HepG2 (cell line): ENCODE data around the gene ARMH2. TPM values are rescaled to one million over a fixed set of nuclear protein-coding genes. Genes with fewer than 3 reads are reported as not detected.

Experiments
- ATF2 ChIP-seq: sonication (generic); formaldehyde crosslinking; IDR thresholded peaks from 2 replicates; pipeline ENCODE4 v1.4.0; 2020; ENCODE audit warnings: missing genetic modification reagents
- ATRX ChIP-seq: sonication (generic); formaldehyde crosslinking; IDR thresholded peaks from 2 replicates; pipeline ENCODE4 v1.4.0; 2020; ENCODE audit warnings: missing genetic modification reagents, borderline replicate concordance
- CEBPB ChIP-seq: IDR thresholded peaks from 2 replicates; pipeline ENCODE4 v1.6.1; 2011; ENCODE audit warnings: low read depth, low read length, improper control_type of control experiment, borderline replicate concordance
- CHD4 ChIP-seq: fragments of 200-600 bp; sonication (generic); IDR thresholded peaks from 2 replicates; pipeline ENCODE4 v1.7.0; 2017; ENCODE audit warnings: mild to moderate bottlenecking, low read length, borderline replicate concordance
- FOXA3 ChIP-seq: IDR thresholded peaks from 2 replicates; pipeline ENCODE4 v1.6.1; 2016; ENCODE audit warnings: missing genetic modification reagents, missing compliant biosample characterization
- IRX3 ChIP-seq: sonication (generic); formaldehyde crosslinking; IDR thresholded peaks from 2 replicates; pipeline ENCODE4 v1.8.1; 2023; ENCODE audit warnings: mild to moderate bottlenecking, low read depth, missing genetic modification reagents, borderline replicate concordance
- MEF2D ChIP-seq: sonication (generic); formaldehyde crosslinking; IDR thresholded peaks from 2 replicates; pipeline ENCODE4 v1.5.1; 2020; ENCODE audit warnings: mild to moderate bottlenecking, missing genetic modification reagents
- NFE2 ChIP-seq: sonication (generic); formaldehyde crosslinking; IDR thresholded peaks from 2 replicates; pipeline ENCODE4 v1.4.0; 2020; ENCODE audit warnings: missing genetic modification reagents
- NKX3-1 ChIP-seq: sonication (generic); formaldehyde crosslinking; IDR thresholded peaks from 2 replicates; pipeline ENCODE4 v1.5.0; 2020; ENCODE audit warnings: missing genetic modification reagents
- PAXIP1 ChIP-seq: sonication (generic); formaldehyde crosslinking; conservative IDR thresholded peaks from 2 replicates; pipeline ENCODE4 v1.4.0; 2020; ENCODE audit warnings: mild to moderate bottlenecking, missing genetic modification reagents, moderate library complexity
- REXO4 ChIP-seq: sonication (generic); formaldehyde crosslinking; IDR thresholded peaks from 2 replicates; pipeline ENCODE4 v1.8.0; 2022; ENCODE audit warnings: missing genetic modification reagents, mild to moderate bottlenecking, borderline replicate concordance
- SMAD9 ChIP-seq: sonication (generic); formaldehyde crosslinking; IDR thresholded peaks from 2 replicates; pipeline ENCODE4 v1.5.1; 2020; ENCODE audit warnings: mild to moderate bottlenecking, missing genetic modification reagents
- TOE1 ChIP-seq: sonication (generic); formaldehyde crosslinking; IDR thresholded peaks from 2 replicates; pipeline ENCODE4 v1.4.0; 2020; ENCODE audit warnings: mild to moderate bottlenecking, missing genetic modification reagents
- TRAFD1 ChIP-seq: sonication (generic); formaldehyde crosslinking; IDR thresholded peaks from 2 replicates; pipeline ENCODE4 v1.5.1; 2020; ENCODE audit warnings: missing genetic modification reagents, mild to moderate bottlenecking, borderline replicate concordance
- TSC22D2 ChIP-seq: sonication (generic); formaldehyde crosslinking; IDR thresholded peaks from 2 replicates; pipeline ENCODE4 v1.5.1; 2020; ENCODE audit warnings: missing genetic modification reagents, mild to moderate bottlenecking, borderline replicate concordance
- ZFYVE20 ChIP-seq: sonication (generic); formaldehyde crosslinking; IDR thresholded peaks from 2 replicates; pipeline ENCODE4 v1.8.0; 2023; ENCODE audit warnings: low read depth, mild to moderate bottlenecking, moderate library complexity, missing genetic modification reagents, borderline replicate concordance
- ZGPAT ChIP-seq: IDR thresholded peaks from 2 replicates; pipeline ENCODE4 v1.6.1; 2016; ENCODE audit warnings: mild to moderate bottlenecking
- ZNF205 ChIP-seq: IDR thresholded peaks from 2 replicates; pipeline ENCODE4 v1.6.1; 2018; ENCODE audit warnings: missing biosample characterization, missing genetic modification reagents
- ZNF367 ChIP-seq: sonication (generic); formaldehyde crosslinking; IDR thresholded peaks from 2 replicates; pipeline ENCODE4 v1.4.0; 2020; ENCODE audit warnings: missing genetic modification reagents, borderline replicate concordance
- ZNF670 ChIP-seq: sonication (generic); formaldehyde crosslinking; IDR thresholded peaks from 2 replicates; pipeline ENCODE4 v1.8.0; 2022; ENCODE audit warnings: mild to moderate bottlenecking, missing genetic modification reagents, borderline replicate concordance
- ZNF672 ChIP-seq: sonication (generic); formaldehyde crosslinking; IDR thresholded peaks from 2 replicates; pipeline ENCODE4 v1.8.1; 2022; ENCODE audit warnings: missing genetic modification reagents
- polyA plus RNA-seq, 8 experiments: library from polyadenylated mRNA; depleted of rRNA in 3 of 8; stranded (reverse) in 7 of 8; unstranded in 1 of 8; fragments of >200 nt; fragmentation: Illumina TruSeq in 4 of 8; extraction: Trizol in 4 of 8; gene quantifications; 2 replicates each; pipeline versions ENCODE4 v1.2.1 to v1.2.3, GENCODE V29; 2011 to 2016; ENCODE audit warnings: low read depth in 4 of 8, missing spikeins in 1 of 8, mixed read lengths in 1 of 8; ENCODE audit not compliant: insufficient read depth in 1 of 8
- total RNA-seq, 5 experiments: library from RNA; depleted of rRNA; stranded (reverse); fragments of >200 nt; fragmentation: Illumina TruSeq; extraction: Trizol; gene quantifications; 2 replicates each; pipeline ENCODE4 v1.2.3, GENCODE V29; 2016; ENCODE audit warnings: low read depth in 1 of 5

The ARMH2 gene
- total and polyA plus RNA-seq, 2 of the 13 experiments (the other 11 are each of a cell fraction or from before 2014, with no cell fraction given), result not detected

- peak; percentile 81; the same call in 1 of the 2 replicates for TF ChIP-seq CEBPB
- no peak for TF ChIP-seq TSC22D2 (CRISPR knock-in tag)
- no peak for TF ChIP-seq PAXIP1 (CRISPR knock-in tag)
- TF ChIP-seq ZNF670 (CRISPR knock-in tag), result no peak
- TF ChIP-seq FOXA3 (CRISPR knock-in tag), result no peak
- TF ChIP-seq NKX3-1, result no peak
- no peak for TF ChIP-seq ZFYVE20 (CRISPR knock-in tag)
- TF ChIP-seq TOE1 (CRISPR knock-in tag), result no peak
- no peak for TF ChIP-seq ATRX
- no peak for TF ChIP-seq SMAD9 (CRISPR knock-in tag)
- no peak for TF ChIP-seq NFE2 (CRISPR knock-in tag)
- TF ChIP-seq ZNF672 (CRISPR knock-in tag), result no peak
- no peak for TF ChIP-seq ZNF367 (CRISPR knock-in tag)
- TF ChIP-seq MEF2D, result no peak
- TF ChIP-seq TRAFD1 (CRISPR knock-in tag), result no peak
- no peak for TF ChIP-seq CHD4
- TF ChIP-seq IRX3 (CRISPR knock-in tag), result no peak
- TF ChIP-seq REXO4 (CRISPR knock-in tag), result no peak
- no peak for TF ChIP-seq ZNF205 (CRISPR knock-in tag)
- TF ChIP-seq ATF2, result no peak
- no peak for TF ChIP-seq ZGPAT (CRISPR knock-in tag)
Measured at GRCh38 chr6:24802271-24803059, 3.7 kb upstream of the ARMH2 start (continued).
